Esophagus mucosa (tissue), 1 donor: ENCODE measurements around the gene PTPN1. TPM values are rescaled to one million over a fixed set of nuclear protein-coding genes. Genes with fewer than 3 reads are reported as not detected.

Source experiments
- ATAC-seq: fragments of 200-7000 bp; cut with Tn5 transposase; one replicate; pipeline ENCODE4 v1.9.1; 2020
- total RNA-seq: library from RNA; stranded (reverse); gene quantifications from one replicate; pipeline ENCODE4 v1.2.4, GENCODE V29; 2023
- donor health status: DM: yes; HTN: yes; CAD: no.

The PTPN1 gene
- total RNA-seq, 1 donor from 2014 or later: 23.3 TPM

DNA sequence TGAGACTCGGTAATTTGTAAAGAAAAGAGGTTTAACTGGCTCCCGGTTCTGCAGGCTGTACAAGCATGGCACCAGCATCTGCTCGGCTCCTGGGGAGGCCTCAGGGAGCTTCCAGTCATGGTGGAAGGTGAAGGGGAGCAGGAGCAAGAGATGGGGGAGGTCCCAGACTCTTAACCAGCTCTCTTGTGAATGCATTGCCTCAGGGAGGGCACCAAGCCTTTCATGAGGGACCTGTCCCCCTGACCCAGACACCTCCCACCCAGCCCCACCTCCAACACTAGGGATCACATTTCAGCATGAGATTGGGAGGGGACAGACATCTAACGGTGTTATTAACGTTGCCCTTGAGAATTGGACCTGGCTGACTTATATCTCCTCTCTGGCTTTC is 68.6 kb downstream of the PTPN1 start:
- ATAC-seq: no peak

DNA sequence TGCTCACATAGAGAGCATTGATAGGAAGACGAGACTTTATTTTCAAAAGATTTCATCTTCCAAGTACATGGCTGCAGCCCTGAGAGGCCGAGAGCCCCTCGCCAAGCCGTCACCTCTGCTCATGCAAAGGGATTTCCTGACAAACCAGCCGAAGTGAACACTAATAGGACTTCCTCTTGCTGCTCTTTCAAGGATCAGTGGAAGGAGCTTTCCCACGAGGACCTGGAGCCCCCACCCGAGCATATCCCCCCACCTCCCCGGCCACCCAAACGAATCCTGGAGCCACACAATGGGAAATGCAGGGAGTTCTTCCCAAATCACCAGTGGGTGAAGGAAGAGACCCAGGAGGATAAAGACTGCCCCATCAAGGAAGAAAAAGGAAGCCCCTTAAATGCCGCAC is 69.3 kb downstream of the PTPN1 start:
- no peak for ATAC-seq

DNA sequence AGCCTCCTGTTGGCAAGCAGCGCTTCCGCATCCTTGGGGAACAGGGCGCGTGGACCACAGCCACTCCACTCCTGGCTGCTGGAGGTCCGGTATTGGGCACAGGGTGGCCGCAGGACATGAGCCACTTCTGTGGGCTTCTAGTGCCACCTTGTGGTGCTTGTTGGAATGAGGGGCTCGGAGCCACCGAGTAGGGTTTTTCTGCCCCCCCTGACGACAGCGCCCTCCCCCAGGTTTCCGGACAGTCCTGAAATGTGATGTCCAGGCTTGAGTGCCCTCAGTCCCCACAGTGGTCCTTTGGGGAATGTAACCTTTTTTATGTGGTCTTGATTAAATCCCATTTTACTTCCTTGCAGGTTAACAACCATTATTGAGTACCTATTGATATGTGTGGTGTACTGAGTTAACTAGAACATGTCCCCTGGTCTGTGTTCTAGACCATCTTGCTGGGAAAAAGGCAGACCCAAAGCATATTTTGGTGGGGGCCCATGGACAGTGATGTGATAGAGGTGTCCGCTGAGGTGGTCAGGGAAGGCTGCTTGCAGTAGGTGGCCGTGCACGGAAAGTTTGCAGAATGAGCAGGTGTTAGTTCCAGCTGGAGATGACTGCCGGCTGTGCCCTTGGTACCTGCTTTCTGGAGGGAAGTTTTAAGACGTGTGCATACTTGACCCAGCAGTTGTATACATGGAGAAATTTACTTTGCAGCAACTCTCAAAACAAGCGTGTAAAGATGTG is 70.0 kb downstream of the PTPN1 start:
- ATAC-seq: peak; percentile 33

DNA sequence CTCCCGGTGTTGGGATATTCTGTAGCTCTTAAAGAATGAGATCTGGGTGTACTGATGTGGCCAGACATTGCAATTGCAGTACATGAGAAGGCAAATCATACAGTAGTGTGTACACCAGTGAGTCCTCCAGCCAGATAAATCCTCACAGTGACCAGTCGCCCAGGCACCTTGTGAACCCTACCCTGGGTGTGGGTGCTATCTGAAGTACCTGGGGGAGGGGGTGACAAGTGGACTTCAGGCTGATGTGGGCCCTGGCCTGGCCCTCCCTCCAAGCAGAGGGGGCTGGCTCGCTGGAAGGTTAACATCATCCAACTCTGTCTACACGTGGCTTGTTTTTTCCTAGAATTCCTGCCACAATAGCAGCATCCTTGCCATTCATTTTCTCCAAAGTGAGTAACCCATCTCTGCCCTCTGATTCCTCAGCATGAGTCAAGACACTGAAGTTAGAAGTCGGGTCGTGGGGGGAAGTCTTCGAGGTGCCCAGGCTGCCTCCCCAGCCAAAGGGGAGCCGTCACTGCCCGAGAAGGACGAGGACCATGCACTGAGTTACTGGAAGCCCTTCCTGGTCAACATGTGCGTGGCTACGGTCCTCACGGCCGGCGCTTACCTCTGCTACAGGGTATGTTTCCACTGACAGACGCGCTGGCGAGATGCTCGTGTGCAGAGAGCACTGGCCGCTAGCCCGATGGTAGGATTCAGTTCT is 70.8 kb downstream of the PTPN1 start:
- ATAC-seq: no peak

DNA sequence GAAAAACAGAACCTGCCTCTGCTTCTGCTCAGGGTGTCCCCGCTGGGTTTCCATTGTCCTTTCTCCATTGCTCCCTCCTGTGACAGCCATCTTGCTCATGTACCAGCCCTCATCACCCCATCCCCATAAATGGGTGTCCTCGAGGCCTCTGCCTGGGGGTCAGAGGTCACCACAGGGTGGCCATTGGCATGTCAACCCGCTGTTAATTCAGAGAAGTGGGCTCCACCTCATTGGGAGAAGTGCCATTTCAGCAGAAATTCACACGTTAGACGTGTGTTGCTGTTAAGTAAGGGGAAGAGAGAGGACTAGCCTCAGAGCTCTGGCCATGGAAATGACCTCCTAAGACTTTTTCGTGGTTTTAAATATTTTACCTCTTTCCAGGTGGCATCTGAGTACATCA is 71.9 kb downstream of the PTPN1 start:
- ATAC-seq: no peak

DNA sequence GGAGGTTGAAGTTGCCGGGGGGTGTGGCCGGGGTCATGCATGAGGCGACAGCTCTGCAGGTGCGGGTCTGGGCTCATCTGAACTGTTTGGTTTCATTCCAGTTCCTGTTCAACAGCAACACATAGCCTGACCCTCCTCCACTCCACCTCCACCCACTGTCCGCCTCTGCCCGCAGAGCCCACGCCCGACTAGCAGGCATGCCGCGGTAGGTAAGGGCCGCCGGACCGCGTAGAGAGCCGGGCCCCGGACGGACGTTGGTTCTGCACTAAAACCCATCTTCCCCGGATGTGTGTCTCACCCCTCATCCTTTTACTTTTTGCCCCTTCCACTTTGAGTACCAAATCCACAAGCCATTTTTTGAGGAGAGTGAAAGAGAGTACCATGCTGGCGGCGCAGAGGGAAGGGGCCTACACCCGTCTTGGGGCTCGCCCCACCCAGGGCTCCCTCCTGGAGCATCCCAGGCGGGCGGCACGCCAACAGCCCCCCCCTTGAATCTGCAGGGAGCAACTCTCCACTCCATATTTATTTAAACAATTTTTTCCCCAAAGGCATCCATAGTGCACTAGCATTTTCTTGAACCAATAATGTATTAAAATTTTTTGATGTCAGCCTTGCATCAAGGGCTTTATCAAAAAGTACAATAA is 72.5 kb downstream of the PTPN1 start:
- no peak for ATAC-seq

DNA sequence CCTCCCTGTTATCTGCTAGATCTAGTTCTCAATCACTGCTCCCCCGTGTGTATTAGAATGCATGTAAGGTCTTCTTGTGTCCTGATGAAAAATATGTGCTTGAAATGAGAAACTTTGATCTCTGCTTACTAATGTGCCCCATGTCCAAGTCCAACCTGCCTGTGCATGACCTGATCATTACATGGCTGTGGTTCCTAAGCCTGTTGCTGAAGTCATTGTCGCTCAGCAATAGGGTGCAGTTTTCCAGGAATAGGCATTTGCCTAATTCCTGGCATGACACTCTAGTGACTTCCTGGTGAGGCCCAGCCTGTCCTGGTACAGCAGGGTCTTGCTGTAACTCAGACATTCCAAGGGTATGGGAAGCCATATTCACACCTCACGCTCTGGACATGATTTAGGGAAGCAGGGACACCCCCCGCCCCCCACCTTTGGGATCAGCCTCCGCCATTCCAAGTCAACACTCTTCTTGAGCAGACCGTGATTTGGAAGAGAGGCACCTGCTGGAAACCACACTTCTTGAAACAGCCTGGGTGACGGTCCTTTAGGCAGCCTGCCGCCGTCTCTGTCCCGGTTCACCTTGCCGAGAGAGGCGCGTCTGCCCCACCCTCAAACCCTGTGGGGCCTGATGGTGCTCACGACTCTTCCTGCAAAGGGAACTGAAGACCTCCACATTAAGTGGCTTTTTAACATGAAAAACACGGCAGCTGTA is 73.4 kb downstream of the PTPN1 start:
- ATAC-seq: no peak

DNA sequence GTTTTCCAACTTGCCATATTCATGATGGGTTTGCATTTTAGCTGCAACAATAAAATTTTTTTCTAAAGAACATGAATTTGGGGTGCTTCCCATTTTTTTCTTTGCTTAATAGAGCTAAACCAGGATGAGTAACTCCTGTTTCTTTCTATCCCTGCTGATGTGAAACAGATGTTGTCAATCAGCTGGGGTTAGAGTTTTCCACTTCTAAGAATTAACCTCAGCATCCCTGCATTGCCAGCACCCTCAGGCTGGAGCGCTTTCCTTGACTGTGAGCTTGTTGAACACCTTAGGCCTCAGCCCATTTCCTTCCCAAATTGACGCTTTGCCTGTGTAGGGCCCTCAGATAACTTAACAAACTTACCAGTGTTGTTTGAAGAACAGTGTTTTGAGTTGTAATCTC is 74.5 kb downstream of the PTPN1 start:
- no peak for ATAC-seq

DNA sequence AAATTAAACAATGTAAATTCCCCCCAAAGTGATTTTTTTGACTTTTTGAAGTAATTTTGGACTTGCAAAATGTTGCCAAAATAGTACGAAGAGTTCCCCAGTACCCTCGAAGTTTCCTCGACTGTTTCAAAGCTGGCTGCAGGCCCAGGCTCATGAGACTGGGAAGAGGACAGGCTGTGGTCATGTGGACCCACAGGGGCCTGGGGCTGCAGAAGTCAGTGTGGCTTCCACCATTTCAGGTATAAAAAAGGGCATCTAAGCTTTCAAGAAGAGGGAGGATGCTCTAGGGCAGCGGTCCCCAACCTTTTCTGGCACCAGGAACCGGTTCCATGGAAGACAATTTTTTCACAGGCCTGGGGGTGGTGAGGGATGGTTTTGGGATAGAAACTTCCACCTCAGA is 75.0 kb downstream of the PTPN1 start:
- ATAC-seq: no peak

DNA sequence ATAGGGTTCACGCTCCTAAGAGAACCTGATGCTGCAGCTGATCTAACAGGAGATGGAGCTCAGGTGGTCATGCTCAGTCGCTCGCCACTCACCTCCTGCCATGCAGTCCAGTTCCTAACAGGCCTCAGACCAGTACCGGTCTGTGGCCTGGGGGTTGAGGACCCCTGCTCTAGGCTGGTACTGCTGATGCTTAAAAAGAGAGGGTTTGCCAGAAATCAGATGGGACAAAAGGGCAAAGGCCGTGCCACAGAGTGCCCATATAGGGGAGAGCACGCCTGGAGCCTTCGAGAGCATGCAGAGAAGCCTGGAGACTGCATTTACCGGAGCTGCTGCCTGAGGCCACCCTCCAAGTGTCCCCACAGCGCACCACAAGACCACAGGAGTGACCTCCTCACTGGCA is 75.5 kb downstream of the PTPN1 start:
- no peak for ATAC-seq

DNA sequence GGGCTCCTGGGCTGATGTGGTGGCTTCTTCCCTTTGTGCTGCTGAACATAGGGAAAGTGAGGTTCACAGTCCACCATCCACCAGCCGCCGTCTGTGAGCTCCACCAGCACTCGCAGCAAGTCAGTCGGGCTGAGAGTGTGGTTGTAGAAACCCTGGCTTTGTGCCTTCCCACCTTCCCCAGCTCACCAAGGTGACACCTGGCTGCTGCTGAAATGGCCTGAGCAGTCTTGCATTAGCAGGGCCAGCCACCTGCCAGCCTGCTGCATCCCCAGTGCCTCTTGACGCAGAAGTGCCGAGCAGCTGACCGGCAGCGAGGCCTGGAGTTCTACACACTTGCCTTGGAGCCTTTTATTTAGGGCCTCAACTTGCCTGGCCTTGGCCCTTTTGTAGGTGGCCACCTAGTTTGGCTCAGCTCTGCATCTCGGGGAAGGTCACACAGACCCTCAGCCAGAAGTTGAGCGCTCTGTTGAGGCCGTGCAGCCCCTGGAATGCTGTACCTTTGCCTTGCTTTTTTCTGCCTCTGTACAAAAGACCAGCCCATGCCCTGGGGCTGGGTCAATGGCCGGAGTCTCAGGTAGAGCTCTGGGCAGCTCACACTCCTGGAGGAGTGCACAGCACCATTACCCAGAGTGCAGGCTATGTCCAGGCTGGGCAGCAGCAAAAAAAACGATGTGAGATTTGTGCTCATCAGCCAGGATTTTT is 76.5 kb downstream of the PTPN1 start:
- ATAC-seq: no peak

DNA sequence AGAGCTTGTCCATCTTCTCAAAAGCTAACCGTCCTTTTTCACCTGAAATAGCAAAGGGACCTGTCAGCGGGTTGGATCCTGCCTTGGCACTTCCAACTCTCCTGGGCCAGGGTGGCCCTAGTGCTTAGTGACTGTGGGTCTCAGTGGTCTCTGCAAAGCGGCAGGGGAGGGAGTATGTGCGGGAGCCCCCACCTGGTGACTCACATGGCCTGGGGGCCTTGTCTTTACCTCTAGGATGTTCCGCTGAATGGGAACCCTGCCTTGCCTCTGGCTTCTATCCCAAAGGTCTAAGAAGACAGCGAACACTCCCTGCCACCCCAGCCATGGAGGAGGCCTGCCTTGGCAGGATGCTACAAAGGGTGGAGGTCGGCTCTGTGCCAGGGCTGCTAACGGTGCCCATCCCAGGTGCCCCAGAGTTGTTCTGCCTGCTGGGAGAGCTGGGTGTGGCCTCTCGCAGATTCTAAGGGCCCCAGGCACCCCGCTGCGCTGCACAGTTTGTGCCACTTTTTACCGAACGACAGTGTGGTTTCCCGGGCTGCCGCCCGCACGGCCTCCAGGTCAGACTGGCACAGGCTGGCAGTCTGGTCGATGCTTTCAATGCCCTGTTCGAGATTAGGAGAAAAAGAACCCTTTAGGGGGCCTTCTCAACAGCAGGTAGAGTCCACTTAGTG is 77.2 kb downstream of the PTPN1 start:
- ATAC-seq: peak; percentile 92

DNA sequence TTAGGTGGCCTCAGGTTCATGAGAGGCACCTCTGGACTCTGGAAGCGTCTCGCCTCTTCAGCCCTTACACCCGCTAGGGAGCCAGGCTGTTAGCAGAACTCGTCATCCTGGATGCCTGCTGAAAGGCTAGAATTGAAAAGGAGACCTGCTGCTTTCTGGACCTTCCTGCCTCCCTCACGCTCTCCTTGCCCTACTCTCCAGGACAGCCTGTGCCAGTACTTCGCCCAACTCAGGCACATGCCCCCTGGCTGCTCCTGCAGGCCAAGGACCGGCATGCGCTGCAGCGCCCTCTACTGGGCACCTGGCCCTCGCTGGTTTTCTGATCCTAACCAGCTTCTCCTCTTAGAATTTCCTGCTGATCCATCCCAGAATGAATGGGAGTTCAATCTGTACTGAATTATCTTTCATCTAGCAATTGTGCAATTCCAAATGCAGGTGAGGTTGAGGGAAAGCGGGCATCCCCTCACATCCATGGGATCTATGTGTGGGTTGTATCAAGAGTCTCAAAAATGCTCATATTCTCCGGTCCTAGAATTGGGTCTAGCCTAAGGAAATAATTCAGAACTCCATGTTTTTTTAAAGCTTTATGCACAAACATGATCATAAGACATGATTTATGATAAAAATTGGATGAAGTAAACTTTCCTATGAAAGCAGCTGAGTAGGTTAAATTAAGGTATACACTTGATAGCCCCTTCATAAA is 78.0 kb downstream of the PTPN1 start:
- peak; percentile 70 for ATAC-seq

DNA sequence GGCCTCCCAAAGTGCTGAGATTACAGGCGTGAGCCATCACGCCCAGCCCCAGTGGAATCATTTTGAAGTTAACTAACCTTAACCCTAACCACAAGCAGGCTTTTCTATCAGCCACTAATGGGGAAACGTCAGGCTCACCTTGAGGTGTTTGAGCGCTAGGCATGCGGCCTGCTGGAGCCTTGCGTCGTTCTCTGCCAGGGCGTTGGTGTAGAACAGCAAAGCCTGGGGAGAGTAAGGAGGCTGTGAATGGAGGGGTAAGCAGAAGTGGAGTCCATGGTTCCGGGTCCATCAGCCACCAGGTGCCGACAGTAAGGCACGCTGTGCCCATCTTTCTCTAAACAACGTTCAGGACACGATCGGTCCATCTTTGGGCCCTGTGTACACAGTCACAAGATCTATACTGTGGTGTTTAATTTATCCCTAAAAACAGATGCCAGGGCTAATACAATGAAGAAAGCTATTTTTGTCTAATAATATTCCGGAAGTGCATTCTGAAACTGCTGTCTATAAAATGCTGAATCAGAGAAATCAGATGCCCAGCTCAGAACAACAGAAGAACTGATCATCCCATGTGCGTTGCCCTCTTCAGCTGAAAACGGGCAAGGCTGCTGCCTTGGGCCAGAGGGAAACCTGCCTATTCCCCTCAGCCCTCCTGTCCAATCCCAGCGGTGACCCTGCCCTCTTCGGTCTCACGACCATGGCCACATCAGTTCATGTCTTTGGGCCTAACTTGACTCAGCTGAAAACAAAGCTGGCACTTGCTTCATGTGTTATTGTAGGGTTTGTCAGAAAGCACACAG is 79.6 kb downstream of the PTPN1 start:
- no peak for ATAC-seq

DNA sequence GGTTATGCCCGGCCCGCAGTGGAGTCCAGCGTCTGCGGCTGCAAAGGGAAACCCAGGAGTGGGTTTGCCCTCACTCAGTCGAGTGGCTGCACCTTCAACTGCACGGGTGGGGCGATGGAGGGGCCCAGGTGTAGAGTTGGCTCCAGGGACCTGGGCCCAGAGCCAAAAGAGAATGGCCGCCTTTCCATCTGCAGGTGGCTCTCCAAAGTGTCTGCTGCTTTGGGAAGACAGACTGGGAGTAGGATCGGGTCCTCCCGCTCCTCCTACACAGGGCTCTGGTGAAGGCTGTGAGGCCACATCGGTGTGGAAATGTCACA is 80.1 kb downstream of the PTPN1 start:
- ATAC-seq: no peak

DNA sequence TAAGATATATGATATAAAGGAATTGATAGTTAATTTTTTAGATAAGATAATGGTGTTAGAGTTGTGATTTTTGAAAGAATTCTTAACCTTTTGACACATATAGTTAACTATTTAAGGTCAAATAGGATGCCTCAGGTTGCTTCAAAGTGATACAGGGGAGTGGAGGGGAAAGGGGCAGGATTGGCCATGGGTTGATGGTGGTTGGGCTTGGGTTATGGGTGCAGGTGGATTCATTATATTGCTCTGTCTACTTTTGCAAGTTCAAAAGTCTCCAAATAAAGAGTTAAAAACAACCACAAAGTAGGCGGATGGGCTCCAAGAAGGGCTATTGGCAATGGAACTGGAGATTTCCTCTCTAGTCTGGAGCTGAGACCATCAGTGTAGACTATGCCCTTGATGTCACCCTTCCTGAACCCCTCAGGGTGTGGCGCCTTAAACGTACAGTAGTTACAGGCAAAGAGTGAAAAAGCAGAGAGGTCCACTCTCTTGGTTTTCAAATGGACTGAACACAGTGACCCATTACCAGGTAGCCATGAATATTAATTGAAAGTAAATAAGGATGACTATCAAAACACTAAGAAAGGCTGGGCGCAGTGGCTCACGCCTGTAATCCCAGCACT is 81.2 kb downstream of the PTPN1 start:
- ATAC-seq: no peak

DNA sequence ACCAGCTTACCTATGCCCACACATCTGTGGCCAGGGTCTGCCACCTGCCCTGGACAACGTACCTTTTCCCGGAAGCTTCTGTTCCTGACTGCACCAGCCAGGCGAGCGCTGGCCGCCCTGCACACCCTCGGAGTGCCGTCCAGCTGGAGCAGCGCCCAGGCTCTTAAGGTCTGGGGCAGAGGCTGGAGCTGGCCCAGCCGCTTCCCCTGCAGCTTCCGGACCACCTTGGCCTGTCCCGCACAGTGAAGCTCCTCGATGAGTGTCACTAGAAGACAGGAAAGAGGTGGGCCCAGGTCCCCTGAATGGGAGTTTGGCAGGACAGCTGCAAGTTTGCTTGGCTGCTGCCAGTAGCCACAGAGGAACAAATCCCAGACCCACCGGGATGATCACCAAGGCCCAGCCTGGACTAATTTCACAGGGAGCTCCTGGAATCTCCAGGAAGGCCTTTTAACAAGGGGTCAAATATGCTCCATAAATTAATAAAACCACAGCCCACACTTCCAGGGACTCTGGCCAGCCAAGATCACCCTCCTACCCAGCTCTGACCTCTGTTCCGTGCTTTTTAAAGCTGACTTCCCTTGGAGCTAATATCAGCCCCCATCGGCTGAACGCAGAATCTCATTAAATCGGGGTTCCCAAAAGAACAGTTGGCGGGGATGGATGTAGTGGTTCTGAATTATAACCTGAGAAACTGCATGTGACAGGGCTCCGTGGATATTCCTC is 82.3 kb downstream of the PTPN1 start:
- ATAC-seq: no peak

DNA sequence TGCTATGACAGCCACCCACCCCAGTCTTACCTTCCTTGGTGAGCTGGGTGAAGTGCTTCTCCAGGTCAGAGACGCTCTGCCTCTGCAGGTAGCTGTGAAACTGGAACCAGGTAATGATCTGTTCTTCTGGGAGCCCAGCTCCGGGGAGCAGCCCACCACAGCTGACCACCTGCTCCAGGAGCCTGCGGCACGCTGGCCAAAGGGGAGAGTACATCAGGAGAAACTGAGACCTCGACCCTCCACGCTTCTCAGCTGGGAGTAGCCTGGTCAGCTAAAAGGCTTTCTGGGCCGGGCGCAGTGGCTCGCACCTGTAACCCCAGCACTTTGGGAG is 82.8 kb downstream of the PTPN1 start:
- no peak for ATAC-seq

DNA sequence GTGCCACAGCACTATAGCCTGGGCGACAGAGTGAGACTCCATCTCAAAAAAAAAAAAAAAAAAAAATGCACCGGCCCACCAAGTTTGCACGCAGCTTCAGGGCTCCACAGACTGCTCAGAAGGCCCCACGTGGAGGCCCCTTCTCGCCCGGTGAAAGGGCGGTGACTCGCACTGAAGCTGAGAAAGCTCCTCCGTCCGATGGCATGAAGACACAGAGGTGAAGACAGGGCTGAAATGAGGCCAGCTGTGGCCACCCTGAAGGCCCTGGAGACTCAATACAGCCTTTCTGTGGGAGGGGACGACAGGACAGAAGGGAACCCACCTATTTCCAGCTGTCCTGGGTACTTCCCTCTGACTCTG is 84.0 kb downstream of the PTPN1 start:
- ATAC-seq: no peak
